HG03378 (cell line): Measurements from ENCODE around the gene TJP2.
"Not testable (repeated sequence)": the region's sequence is repeated elsewhere in the genome, so short reads cannot be mapped to it uniquely, and the experiment has no call there.

Experiments
- ATAC-seq: cut with Tn5 transposase; IDR thresholded peaks from one replicate; pipeline ENCODE4 v1.9.1; 2021; ENCODE audit warnings: mild to moderate bottlenecking, moderate library complexity; ENCODE audit not compliant: unreplicated experiment

The TJP2 gene

GRCh38 chr9:69157751-69158466, 16.2 kb upstream of the TJP2 start:
- ATAC-seq: no peak

- ATAC-seq: no peak
Measured at GRCh38 chr9:69158471-69158870, 15.6 kb upstream of the TJP2 start.

GRCh38 chr9:69164573-69164972, 9.5 kb upstream of the TJP2 start:
- ATAC-seq: not testable (repeated sequence)

- ATAC-seq: no peak
Measured at GRCh38 chr9:69165581-69165980, 8.5 kb upstream of the TJP2 start.

GRCh38 chr9:69168709-69169217, 5.3 kb upstream of the TJP2 start:
- ATAC-seq: peak; percentile 44

GRCh38 chr9:69170231-69170630, 3.8 kb upstream of the TJP2 start:
- no peak for ATAC-seq

GRCh38 chr9:69171049-69171448, 3.0 kb upstream of the TJP2 start:
- no peak for ATAC-seq

GRCh38 chr9:69171517-69171916, 2.6 kb upstream of the TJP2 start:
- no peak for ATAC-seq

- ATAC-seq: no peak
Measured at GRCh38 chr9:69172895-69173294, 1.2 kb upstream of the TJP2 start.

- ATAC-seq: peak; percentile 8
Measured at GRCh38 chr9:69173497-69173890, 583 bp upstream of the TJP2 start.

- peak; percentile 63 for ATAC-seq
Measured at GRCh38 chr9:69174616-69175463, 763 bp downstream of the TJP2 start.

- ATAC-seq: peak; percentile 29
Measured at GRCh38 chr9:69175486-69175885, 1.4 kb downstream of the TJP2 start.

GRCh38 chr9:69176471-69177171, 2.5 kb downstream of the TJP2 start:
- no peak for ATAC-seq

- ATAC-seq: no peak
Measured at GRCh38 chr9:69178583-69179011, 4.5 kb downstream of the TJP2 start.

- no peak for ATAC-seq
Measured at GRCh38 chr9:69179037-69179436, 5.0 kb downstream of the TJP2 start.

GRCh38 chr9:69180200-69180599, 6.1 kb downstream of the TJP2 start:
- ATAC-seq: no peak

- no peak for ATAC-seq
Measured at GRCh38 chr9:69180670-69181069, 6.6 kb downstream of the TJP2 start.

GRCh38 chr9:69181908-69182353, 7.9 kb downstream of the TJP2 start:
- no peak for ATAC-seq

- ATAC-seq: no peak
Measured at GRCh38 chr9:69184266-69184665, 10.2 kb downstream of the TJP2 start.

- no peak for ATAC-seq
Measured at GRCh38 chr9:69186841-69187611, 12.9 kb downstream of the TJP2 start.

- no peak for ATAC-seq
Measured at GRCh38 chr9:69188975-69189374, 14.9 kb downstream of the TJP2 start.
